Prostate gland (tissue), 2 donors: ENCODE data around the gene CCDC201.

Source experiments
- POLR2AphosphoS5 ChIP-seq: sonication (generic); formaldehyde crosslinking; IDR thresholded peaks from one replicate; pipeline ENCODE4 v1.6.1; 2017; ENCODE audit warnings: antibody characterized with exemption
- TF ChIP-seq, protein P1 (sequence below), 4 experiments: fragments of 200-600 bp in 2 of 4; fragments of 450-650 bp in 2 of 4; sonication (generic) in 2 of 4; IDR thresholded peaks; 1 replicate in 3 of 4; 2 replicates in 1 of 4; pipeline ENCODE4 v1.5.1; 2016 to 2019; ENCODE audit warnings: antibody characterized with exemption in 4 of 4, mild to moderate bottlenecking in 2 of 4, moderate library complexity in 2 of 4

DNA sequence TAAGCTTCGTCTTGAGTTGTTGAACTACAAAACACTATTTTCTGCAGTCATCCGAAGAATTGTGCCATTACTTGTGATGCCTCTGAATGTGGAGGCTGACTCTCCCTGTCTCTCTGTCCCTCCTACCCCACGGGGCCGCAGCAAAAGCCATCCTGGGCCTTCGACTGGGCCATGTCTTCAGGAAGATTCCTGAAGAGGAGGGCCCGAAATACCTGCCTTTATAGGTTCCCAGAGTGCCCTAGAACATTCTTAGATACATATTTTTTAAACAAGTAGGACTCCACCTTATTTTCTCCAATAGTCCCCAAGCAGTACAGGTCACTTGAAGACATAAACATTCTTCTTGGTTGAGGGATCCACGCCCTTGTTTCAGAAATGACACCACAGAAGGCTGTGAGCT is 40.1 kb upstream of the CCDC201 start:
- no peak for TF ChIP-seq POLR2AphosphoS5
- TF ChIP-seq, protein P1, sequence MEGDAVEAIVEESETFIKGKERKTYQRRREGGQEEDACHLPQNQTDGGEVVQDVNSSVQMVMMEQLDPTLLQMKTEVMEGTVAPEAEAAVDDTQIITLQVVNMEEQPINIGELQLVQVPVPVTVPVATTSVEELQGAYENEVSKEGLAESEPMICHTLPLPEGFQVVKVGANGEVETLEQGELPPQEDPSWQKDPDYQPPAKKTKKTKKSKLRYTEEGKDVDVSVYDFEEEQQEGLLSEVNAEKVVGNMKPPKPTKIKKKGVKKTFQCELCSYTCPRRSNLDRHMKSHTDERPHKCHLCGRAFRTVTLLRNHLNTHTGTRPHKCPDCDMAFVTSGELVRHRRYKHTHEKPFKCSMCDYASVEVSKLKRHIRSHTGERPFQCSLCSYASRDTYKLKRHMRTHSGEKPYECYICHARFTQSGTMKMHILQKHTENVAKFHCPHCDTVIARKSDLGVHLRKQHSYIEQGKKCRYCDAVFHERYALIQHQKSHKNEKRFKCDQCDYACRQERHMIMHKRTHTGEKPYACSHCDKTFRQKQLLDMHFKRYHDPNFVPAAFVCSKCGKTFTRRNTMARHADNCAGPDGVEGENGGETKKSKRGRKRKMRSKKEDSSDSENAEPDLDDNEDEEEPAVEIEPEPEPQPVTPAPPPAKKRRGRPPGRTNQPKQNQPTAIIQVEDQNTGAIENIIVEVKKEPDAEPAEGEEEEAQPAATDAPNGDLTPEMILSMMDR (IDR thresholded peaks at IDR 0.05): no peak
